ENCODE data around the gene GDPD5. TPM values are rescaled to one million over a fixed set of nuclear protein-coding genes. Genes with fewer than 3 reads are reported as not detected.
A peak's percentile ranks its signal among the peaks of the same experiment; 100 is the strongest.
"Not testable (repeated sequence)": the region's sequence is repeated elsewhere in the genome, so short reads cannot be mapped to it uniquely, and the experiment has no call there.

The GDPD5 gene
- total RNA-seq, 1 experiment from 2014 or later, result 28.6 TPM

DNA sequence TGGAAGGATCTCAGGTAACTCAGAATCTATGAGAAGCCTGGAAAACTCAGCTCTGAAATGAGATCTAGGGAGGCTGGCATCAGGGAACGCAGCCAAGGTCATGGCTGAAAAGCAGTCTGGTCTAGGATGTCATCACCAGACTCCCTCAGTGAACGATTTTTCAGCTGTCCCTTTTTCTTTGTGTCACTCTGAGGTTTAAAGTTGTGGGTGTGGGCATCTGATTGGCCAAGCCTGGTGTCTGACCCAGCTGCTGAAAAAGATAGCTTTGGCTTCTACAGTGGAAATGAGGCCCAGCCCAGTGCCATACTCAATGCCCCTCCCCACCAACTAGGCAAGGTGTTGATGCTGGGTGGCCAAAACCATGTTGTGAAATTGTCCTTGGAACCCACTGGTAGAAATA is 111.9 kb downstream of the GDPD5 start:
- Histone ChIP-seq H3K4me1 (peaks cover 13% of the 10 kb centered on the region), H3K9me3 (no peaks in the 10 kb centered on the region), H3K4me3 (ENCODE audit: low read depth, low read length) (no peak overlapping the region), H3K27me3 (replicated peaks; ENCODE audit: control insufficient read depth, insufficient read depth, low read length) (no peaks in the 10 kb centered on the region), H3K36me3 (ENCODE audit: control insufficient read depth, insufficient read depth, low read length) (peaks cover 18% of the 10 kb centered on the region)
- peaks cover 90% of the 10 kb centered on the region for H3K36me3 Mint-ChIP-seq (ENCODE audit: insufficient read depth, unreplicated experiment)
- H3K4me3 Mint-ChIP-seq (ENCODE audit: unreplicated experiment), result no peak overlapping the region
- POLR2A ChIA-PET, result interaction anchor here (0.8 to 1.2 kb wide), 2 partner anchors 9 to 17 kb away, joined by 3 read pairs; no protein-coding TSS in a partner anchor
- CTCF ChIA-PET, result no interaction called here
- no peak for DNase-seq
- H3K27me3 Mint-ChIP-seq (ENCODE audit: insufficient read depth, unreplicated experiment), result no peaks in the 10 kb centered on the region
- intact Hi-C loops (cut with micrococcal nuclease; ENCODE audit: unreplicated experiment), result no loop called here
- H3K9me3 Mint-ChIP-seq (ENCODE audit: unreplicated experiment), result no peaks in the 10 kb centered on the region
- TF ChIP-seq, protein P1, sequence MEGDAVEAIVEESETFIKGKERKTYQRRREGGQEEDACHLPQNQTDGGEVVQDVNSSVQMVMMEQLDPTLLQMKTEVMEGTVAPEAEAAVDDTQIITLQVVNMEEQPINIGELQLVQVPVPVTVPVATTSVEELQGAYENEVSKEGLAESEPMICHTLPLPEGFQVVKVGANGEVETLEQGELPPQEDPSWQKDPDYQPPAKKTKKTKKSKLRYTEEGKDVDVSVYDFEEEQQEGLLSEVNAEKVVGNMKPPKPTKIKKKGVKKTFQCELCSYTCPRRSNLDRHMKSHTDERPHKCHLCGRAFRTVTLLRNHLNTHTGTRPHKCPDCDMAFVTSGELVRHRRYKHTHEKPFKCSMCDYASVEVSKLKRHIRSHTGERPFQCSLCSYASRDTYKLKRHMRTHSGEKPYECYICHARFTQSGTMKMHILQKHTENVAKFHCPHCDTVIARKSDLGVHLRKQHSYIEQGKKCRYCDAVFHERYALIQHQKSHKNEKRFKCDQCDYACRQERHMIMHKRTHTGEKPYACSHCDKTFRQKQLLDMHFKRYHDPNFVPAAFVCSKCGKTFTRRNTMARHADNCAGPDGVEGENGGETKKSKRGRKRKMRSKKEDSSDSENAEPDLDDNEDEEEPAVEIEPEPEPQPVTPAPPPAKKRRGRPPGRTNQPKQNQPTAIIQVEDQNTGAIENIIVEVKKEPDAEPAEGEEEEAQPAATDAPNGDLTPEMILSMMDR (IDR thresholded peaks at IDR 0.05; ENCODE audit: insufficient read depth in 1 of 2, low read depth in 1 of 2, low read length in 1 of 2, severe bottlenecking in 1 of 2, unreplicated experiment in 1 of 2), result no peak
- peaks cover 14% of the 10 kb centered on the region for H3K4me1 Mint-ChIP-seq (ENCODE audit: low read depth, unreplicated experiment)
- peak overlapping the region; percentile 25 for H3K27ac Mint-ChIP-seq (ENCODE audit: unreplicated experiment)
- no TSS peak for BruUV-seq (replicated peaks)

GRCh38 chr11:75413146-75413545 is 112.6 kb downstream of the GDPD5 start:
- DNase-seq; H3K27me3 Mint-ChIP-seq (ENCODE audit: insufficient read depth, unreplicated experiment); intact Hi-C loops (cut with micrococcal nuclease; ENCODE audit: unreplicated experiment); H3K27me3 ChIP-seq (replicated peaks; ENCODE audit: control insufficient read depth, insufficient read depth, low read length); H3K9me3 ChIP-seq; H3K9me3 Mint-ChIP-seq (ENCODE audit: unreplicated experiment); CTCF ChIA-PET; BruUV-seq (replicated peaks); H3K4me3 ChIP-seq (ENCODE audit: low read depth, low read length); H3K4me3 Mint-ChIP-seq (ENCODE audit: unreplicated experiment): not testable (repeated sequence)
- Mint-ChIP-seq H3K4me1 (ENCODE audit: low read depth, unreplicated experiment) (peaks cover 14% of the 10 kb centered on the region), H3K27ac (ENCODE audit: unreplicated experiment) (peak overlapping the region; percentile 57), H3K36me3 (ENCODE audit: insufficient read depth, unreplicated experiment) (peaks cover 92% of the 10 kb centered on the region)
- POLR2A ChIA-PET, result interaction anchor here (0.8 kb wide), 1 partner anchor 9 kb away, joined by 3 read pairs; no protein-coding TSS in a partner anchor
- Histone ChIP-seq H3K4me1 (peaks cover 12% of the 10 kb centered on the region), H3K36me3 (ENCODE audit: control insufficient read depth, insufficient read depth, low read length) (peaks cover 18% of the 10 kb centered on the region)

DNA sequence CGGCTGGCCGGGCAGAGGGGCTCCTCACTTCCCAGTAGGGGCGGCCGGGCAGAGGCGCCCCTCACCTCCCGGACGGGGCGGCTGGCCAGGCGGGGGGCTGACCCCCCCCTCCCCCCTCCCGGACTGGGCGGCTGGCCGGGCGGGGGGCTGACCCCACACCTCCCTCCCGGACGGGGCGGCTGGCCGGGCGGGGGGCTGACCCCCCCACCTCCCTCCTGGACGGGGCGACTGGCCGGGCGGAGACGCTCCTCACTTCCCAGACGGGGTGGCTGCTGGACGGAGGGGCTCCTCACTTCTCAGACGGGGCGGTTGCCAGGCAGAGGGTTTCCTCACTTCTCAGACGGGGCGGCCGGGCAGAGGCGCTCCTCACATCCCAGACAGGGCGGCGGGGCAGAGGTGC is 115.8 kb downstream of the GDPD5 start:
- H3K4me3 Mint-ChIP-seq (ENCODE audit: unreplicated experiment); H3K9me3 ChIP-seq; intact Hi-C loops (cut with micrococcal nuclease; ENCODE audit: unreplicated experiment); H3K27me3 ChIP-seq (replicated peaks; ENCODE audit: control insufficient read depth, insufficient read depth, low read length); POLR2A ChIA-PET; H3K4me1 ChIP-seq; H3K4me3 ChIP-seq (ENCODE audit: low read depth, low read length); H3K27ac Mint-ChIP-seq (ENCODE audit: unreplicated experiment); H3K4me1 Mint-ChIP-seq (ENCODE audit: low read depth, unreplicated experiment); CTCF ChIA-PET; H3K27me3 Mint-ChIP-seq (ENCODE audit: insufficient read depth, unreplicated experiment); DNase-seq; BruUV-seq (replicated peaks); H3K9me3 Mint-ChIP-seq (ENCODE audit: unreplicated experiment): not testable (repeated sequence)
- peaks cover 92% of the 10 kb centered on the region for H3K36me3 Mint-ChIP-seq (ENCODE audit: insufficient read depth, unreplicated experiment)
- peaks cover 21% of the 10 kb centered on the region for H3K36me3 ChIP-seq (ENCODE audit: control insufficient read depth, insufficient read depth, low read length)

DNA sequence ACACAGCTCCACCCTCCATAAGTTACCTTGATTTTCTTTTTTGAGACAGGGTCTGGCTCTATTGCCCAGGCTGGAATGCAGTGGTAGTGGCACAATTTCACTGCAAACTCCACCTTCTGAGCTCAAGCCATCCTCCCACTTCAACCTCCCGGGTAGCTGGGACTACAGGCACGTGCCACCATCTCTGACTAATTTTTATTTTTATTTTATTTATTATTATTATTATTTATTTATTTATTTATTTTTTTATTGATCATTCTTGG is 116.9 kb downstream of the GDPD5 start:
- Mint-ChIP-seq H3K9me3 (ENCODE audit: unreplicated experiment) (no peaks in the 10 kb centered on the region), H3K4me3 (ENCODE audit: unreplicated experiment) (no peak overlapping the region), H3K27ac (ENCODE audit: unreplicated experiment) (no peak overlapping the region), H3K36me3 (ENCODE audit: insufficient read depth, unreplicated experiment) (peaks cover 92% of the 10 kb centered on the region), H3K27me3 (ENCODE audit: insufficient read depth, unreplicated experiment) (no peaks in the 10 kb centered on the region), H3K4me1 (ENCODE audit: low read depth, unreplicated experiment) (peaks cover 17% of the 10 kb centered on the region)
- POLR2A ChIA-PET, result interaction anchor here (1.6 to 2.0 kb wide), 3 partner anchors 12 to 22 kb away, joined by 5 to 12 read pairs (median 8); no protein-coding TSS in a partner anchor
- no peaks in the 10 kb centered on the region for H3K27me3 ChIP-seq (replicated peaks; ENCODE audit: control insufficient read depth, insufficient read depth, low read length)
- no TSS peak for BruUV-seq (replicated peaks)
- intact Hi-C loops (cut with micrococcal nuclease; ENCODE audit: unreplicated experiment), result loop anchor here (1.0 kb wide), 2 partner anchors 16 to 42 kb away; no protein-coding TSS in a partner anchor
- H3K4me1 ChIP-seq, result no peaks in the 10 kb centered on the region; the same call in 1 of the 2 replicates
- no peaks in the 10 kb centered on the region for H3K9me3 ChIP-seq
- no peak overlapping the region for H3K4me3 ChIP-seq (ENCODE audit: low read depth, low read length)
- no peak for DNase-seq
- CTCF ChIA-PET, result interaction anchor here (0.5 to 1.5 kb wide), 2 partner anchors 37 to 66 kb away, joined by 4 to 5 read pairs; no protein-coding TSS in a partner anchor
- TF ChIP-seq, protein P1 (IDR thresholded peaks at IDR 0.05; ENCODE audit: insufficient read depth in 1 of 2, low read depth in 1 of 2, low read length in 1 of 2, severe bottlenecking in 1 of 2, unreplicated experiment in 1 of 2), result no peak
- peaks cover 23% of the 10 kb centered on the region for H3K36me3 ChIP-seq (ENCODE audit: control insufficient read depth, insufficient read depth, low read length)

Data from Caco-2 (cell line).